Measurements from ENCODE around the gene YLPM1.

YLPM1 gene

DNA sequence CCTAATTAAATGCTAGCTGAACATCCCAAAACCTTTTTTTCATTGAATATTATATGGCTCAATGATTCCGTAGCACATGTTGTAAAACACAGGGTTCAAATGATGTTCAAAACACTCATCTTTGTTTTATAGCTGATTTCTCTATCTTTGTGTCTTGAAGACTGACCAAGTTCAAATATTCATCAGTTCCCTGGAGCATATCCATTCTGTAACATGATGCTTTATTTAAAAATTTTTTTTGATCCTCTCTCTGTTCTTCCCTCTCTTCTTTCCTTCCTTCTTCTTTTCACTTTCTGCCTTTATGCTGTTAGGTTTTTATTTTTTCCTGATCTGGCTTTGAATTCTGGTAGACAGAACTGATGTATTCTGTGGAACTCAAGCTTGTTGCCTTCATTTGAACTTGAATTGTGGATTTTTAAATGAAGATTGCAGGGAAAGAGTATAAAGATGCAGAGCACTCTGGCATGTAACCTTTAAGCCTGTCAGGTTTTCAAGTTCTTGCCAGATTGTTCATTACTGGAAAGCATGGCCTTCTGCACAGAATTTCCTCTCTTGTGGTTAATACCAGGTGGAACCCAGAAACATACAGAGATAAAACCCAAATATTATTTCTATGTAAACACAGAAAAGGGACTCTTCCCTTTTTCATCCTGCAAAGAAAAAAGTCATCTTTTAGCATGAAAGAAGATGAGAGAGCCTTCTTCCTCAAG lies 73.3 kb downstream of the YLPM1 start:
- no peak for DNase-seq (ENCODE audit: low read depth in 1 of 2, low spot score in 1 of 2)

DNA sequence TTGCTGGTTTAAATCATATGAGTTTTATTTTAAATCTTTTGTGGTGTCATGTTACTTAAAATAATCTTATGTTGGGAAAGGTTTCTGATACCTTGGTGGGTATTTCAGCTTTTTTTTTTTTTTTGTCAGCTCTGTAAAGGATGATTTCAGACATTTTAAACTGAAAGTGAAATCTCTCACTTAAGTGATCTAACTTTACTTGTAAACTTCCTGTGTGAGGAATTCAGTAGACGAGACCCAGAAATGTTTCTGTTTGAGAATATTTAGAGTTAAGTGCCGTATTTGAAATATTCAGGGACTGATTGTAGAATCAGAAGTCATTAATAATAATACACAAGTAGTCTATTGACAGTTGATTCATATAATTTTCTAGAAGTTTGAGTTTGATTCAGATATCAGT lies 75.0 kb downstream of the YLPM1 start:
- no peak for DNase-seq (ENCODE audit: low read depth in 1 of 2, low spot score in 1 of 2)

DNA sequence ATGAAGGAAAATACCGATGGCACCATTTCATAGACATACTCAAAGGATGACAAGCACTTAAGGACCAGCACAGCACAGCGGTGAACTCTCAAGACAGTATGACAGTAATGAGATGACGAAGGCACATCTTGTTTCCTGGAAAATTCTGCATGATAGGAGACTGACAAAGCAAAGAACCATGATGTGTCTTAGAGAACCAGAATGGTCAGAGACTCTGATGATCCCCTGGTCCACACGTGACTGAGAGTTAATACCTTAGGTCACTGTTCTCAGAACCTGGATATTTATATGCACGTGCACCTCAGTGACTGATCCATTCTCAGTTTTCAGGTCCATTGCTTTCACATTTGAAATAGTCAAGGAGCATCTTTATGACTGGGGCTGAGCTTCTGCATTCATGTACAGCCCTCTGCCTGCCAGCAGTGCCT lies 77.5 kb downstream of the YLPM1 start:
- no peak for DNase-seq (ENCODE audit: low read depth in 1 of 2, low spot score in 1 of 2)

DNA sequence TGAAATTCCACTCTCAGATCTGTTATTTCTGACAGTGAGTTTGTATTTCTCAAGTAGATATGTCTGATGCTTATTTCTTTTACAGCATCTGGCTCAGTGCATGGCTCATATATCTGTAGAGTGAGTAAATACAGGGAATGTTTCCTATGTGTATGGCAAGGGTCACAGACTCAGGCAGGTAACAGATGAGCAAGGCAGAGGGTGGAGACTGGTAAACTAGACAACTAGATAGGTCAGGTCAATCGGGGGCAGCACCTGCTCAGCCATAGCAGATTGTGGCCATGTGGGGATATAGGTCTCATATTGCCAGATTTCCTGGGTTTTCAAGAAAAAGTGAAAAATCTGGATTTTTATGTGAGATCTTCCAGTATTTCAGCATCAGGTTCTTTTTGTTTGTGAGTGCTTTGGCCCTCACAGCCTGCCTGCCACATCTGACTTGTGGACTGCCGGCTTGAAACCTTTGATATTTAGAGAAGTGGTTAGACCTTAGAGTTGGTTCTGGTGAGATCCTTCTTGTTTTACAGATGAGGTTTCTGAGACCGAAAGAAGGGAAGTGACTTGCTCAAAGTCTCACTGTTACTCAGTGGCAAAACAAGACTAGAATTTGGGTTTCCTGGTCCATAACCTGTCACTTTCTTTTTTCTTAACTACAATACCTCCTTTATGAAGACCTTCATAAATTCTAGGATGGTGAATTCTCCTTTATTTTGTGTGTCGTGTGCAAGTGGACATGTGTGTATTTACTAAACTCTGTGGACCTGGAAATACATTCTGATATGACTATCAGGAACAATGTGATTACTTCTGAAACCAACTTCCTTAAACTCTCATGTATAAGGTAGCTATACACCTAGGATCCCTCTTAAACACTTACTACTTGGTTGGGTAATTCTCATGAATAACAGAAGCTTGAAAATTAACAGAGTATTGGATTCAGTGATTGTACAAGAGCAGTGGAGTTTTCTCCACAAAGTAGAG lies 78.4 kb downstream of the YLPM1 start:
- no peak for DNase-seq (ENCODE audit: low read depth in 1 of 2, low spot score in 1 of 2)

DNA sequence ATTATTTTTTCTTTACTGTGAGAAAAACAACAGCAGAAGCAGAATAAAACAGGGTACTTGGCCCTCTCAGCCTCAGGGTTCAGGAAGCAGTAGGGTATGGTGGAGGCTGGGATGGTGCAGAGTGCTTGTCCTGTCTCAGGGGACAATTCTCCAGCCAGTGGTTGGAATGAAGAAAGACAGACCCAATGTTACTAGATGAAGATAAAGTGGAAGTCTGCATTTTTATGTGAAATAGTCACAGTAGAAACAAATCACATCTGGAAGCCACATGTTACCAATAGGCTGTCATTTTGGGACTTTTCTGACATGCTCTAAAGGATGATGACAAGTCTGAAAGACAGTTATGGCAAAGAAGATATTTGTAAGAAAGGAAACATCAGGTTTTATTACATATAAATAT lies 80.5 kb downstream of the YLPM1 start:
- no peak for DNase-seq (ENCODE audit: low read depth in 1 of 2, low spot score in 1 of 2)

DNA sequence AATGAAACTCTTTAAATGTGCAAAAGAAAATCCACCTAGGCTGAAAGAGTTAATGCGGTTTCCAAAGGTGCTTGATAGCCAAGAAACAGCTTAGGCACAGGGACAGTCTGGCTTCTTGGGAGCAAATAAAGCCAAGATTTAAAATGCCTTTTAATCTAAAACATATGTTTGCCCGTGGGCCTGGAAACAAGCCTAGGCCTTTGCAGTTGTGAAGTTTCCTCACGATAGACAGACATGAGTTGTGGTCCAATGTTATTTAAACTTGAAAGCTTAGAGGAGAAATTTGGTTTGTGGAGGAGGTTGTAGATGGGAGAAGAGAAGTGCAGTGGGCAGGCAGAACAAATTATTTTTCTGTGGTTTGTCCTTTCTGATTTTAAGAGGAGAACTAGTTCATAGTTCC lies 83.1 kb downstream of the YLPM1 start:
- DNase-seq (ENCODE audit: low read depth in 1 of 2, low spot score in 1 of 2), result no peak

DNA sequence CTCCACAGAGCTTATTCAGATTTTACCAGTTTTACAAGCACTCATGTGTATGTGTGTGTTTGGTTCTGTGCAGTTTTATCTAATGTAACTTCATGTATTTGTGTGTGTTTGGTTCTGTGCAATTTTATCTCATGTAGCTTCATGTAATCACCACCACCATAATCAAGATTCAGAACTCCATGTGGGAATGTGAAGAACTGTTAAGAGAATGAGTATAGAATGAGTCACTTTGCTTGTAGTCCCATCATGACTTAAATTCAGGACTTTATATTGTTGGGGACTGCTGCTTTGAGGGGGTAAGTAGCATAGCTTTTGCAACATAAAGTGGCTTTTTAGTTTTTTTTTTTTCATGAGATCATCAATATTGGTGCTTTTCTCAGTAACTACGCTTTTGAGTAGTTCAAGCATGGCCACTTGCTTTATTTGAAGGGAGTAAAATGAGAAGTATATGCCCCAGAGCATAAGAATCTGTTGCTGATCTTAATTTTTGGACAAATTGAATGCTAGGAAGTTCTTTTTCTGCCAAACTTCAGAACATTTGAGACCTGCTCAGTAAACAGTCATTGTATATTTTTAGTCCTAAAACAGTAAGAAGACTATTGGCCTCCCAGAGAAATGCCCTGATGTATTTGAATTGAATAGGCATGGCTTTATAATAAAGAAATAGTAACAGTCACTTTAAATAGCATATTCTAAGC lies 84.0 kb downstream of the YLPM1 start:
- DNase-seq (ENCODE audit: low read depth in 1 of 2, low spot score in 1 of 2), result no peak

DNA sequence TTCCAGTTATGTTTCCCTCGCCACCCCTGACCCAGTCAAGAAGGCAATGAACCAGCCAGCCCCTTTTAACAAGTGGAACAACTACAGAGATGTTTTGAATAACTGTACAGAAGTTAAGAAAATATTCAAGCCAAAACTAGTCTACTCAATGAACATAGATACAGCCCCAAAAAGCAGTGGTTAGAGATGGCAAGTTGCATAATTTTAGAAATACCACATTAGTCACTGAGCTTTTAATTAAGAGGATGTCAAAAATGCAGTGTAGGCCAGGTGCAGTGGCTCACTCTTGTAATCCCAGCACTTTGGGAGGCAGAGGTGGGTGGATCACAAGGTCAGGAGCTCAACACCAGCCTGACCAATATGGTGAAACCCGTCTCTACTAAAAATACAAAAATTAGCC lies 85.7 kb downstream of the YLPM1 start:
- DNase-seq (ENCODE audit: low read depth in 1 of 2, low spot score in 1 of 2), result no peak

DNA sequence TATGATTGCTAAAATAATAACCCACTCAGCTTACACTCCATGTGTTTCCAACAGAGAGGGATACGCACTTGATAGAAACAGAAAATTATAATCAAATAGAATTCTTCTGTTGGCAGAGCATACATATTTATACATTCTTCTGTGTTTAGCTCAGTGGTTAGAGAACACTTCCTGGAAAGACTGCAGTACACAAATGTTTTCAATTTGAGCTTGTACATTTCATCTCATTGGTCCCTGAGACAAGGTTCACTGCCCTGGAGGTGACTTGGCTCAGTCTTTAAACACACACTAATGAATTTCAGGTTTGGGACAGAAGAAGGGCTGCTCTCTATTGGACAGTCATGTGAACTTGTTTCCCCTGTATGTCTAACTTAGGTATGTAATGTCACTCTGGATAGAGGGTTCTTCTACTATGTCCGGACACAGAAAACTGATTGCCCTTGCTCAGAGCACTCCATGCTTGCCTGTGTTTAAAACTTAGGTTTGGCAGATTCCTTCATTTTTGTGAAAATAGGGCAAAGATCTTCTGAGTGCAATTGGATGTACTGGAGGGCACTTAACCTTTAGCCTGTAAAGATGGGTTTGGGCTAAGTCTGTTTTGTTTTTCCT lies 89.9 kb downstream of the YLPM1 start:
- no peak for DNase-seq (ENCODE audit: low read depth in 1 of 2, low spot score in 1 of 2)

DNA sequence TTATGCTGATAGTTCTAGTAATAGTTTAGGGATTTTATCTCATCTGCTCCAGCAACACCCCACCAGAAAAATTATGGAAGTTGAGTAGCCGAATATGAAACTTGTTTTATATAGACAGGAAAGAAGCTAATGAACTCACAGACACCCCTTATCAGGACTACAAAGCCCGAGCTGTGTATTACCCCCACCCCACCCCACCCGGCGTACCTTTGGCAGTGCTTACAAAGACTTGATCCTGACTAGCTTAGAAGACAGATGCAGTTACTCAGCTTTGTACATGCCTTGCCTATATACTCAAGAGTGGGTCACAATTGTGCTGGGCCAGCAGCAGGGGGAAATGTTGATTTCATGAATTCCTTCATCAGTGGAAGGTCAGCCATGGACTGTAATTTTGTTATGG lies 90.5 kb downstream of the YLPM1 start:
- no peak for DNase-seq (ENCODE audit: low read depth in 1 of 2, low spot score in 1 of 2)

DNA sequence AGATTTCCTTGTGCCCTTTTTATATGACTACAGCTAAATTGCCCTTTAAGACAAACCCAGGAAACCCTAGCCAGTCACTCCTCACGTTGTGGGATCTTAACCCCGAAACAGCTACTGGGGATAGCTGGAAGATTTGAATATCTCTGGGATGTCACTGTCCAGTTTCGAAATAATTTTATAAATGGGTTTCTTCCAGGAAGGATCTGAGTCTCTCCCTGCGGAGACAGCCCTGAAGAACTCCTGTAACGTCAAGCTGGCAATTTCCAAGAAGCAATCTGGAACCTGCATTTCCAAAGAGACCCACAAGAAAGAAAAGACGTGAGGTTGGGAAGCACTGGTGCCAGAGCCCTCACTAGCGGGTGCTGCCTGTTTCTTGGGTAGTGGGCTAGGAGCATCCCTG lies 91.9 kb downstream of the YLPM1 start:
- DNase-seq (ENCODE audit: low read depth in 1 of 2, low spot score in 1 of 2), result no peak

DNA sequence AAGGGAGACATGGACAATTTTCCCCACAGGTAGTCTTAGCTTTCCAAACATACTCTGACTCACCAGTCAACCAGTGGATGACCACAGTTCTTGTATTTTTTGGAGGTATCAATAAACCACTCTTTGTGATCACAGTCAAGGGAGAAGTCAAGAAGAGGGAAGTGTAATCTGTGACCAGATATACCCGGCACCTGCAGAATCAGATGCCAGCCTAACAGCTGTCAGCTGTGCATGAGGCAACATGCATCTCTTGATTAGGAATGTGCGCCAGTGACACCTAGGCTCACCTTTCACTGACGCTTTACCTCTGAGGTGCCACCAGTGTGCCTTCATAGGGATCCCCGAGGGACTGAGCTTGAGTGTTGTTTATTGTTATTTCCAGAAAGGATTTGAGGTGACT lies 92.8 kb downstream of the YLPM1 start:
- DNase-seq (ENCODE audit: low read depth in 1 of 2, low spot score in 1 of 2), result no peak

DNA sequence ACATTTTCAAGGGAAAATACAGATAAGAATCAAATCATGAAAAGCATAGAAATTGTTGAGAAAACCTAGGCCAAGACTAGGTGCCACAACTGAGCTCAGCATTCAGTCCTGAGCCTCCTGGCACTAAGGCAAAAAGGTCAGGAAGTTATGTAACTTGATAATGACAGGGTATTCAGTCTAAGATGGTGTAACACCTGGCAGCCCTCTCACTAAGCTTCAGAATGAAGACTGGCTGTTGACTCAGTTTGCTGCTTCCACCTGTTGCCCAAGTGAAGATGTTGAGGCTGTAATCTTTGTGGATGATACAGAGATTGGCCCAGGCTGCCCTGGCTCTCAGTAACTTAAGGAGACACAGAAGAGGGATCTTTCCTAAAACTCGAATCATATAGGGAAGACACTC lies 93.2 kb downstream of the YLPM1 start:
- no peak for DNase-seq (ENCODE audit: low read depth in 1 of 2, low spot score in 1 of 2)

DNA sequence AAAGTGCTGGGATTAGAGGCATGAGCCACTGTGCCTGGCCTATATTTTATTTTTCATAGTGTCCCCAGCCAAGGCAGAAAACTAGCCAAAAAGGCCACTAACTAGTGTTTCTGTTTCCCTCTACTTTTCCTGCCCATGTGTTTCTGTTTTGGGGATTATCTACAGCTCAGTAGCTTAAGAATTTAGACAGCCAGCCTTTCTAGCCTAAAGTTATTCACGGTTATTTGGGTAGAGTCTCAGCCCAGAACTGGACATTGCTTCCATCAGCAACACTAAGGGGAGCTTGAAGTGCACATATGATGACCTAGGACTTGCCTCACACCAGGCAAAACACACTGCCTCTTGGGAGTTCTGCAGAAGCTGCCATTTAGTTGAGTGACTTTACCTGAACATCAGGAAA lies 94.9 kb downstream of the YLPM1 start:
- no peak for DNase-seq (ENCODE audit: low read depth in 1 of 2, low spot score in 1 of 2)

DNA sequence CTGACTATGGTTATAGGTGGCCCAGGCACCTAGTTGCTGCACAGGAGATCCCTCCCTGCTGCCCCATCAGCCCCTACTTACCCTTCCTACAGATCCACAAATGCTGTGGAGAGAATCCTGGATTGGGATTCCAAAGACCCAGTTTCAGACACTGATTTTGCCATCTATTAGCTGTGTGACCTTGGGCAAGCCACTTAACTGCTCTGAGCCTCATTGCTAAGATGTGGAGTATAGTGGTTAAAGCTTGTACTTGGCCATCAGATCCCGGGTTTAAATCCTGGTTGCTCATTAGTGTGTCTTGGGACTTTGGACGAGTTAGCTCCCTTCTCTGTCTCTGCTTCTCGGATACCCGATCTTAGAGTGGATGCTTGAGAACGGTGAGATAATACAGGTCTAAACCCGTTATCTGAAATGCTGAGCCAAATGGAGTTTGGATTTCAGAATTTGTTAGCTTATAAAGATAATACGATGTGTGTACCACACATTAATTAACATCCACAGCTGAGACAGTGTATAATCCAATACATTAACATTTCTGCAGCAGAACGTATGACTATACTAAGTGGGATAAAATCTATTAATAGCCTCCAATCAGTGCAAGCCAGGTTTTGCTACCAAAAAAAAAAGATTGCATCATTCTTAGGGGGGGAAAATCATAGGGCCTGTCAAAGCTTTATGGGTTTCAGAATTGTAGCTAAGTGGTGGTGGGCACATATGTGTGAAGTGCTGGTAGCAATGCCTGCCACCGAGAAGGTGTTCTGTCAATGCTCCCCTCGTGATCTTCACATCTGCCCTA lies 96.8 kb downstream of the YLPM1 start:
- DNase-seq (ENCODE audit: low read depth in 1 of 2, low spot score in 1 of 2), result no peak

DNA sequence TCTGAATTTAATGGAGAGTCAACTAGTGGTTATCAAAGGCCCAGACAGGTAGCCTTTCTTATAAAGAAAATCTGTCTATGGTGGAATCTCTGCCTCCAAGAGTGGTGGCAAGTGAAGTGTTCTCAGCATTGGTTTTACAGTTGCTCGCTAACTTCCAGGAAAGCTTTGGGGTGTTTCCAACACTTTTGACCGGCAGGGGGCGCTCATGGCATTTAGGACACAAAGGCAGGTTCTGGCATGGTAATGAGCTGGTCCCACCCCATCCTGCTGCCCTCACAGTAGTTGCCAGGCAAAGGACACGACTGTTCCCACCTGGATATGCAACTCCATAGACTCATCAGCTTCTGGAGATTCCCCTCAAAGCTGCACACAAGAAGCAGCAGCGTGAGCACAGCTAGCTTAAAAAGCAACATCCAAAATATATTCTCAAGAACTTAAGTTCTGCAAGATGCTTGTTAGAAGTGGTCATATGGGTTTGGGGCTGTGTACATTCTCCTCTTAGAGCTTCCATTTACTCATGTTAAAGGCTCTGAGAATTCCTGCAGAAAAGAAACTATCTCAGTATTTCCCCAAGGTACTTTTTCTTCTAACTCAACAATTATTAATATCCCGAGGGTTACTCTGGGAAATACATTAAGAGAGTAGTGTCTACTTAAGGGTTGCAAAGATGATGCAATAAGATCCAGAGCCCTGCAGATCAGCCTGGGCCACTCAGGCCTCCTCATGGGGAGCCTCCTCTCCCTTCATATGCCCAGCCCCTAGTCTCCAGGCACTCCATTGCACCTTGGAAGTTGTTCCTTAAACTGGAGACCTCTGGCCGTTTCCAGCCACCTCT lies 98.0 kb downstream of the YLPM1 start:
- peak; percentile 84 to 95 for DNase-seq (ENCODE audit: low read depth in 1 of 2, low spot score in 1 of 2)

DNA sequence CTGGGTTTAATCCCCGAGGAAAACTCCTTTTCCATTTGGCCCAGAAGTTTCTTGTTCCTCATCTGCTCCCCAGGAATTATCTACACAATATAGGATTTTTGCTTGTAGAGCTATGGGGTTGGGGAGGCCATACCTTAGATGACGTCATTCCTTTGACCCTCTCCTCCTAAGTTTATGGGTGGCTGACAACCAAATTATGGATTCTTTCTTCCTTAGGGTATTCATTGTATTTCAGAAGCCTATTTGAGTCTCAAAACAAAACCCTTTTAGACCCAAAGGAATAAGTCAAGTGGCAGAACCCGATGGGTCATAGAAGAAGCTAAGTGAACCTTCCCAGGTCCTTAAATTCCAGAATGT lies 98.6 kb downstream of the YLPM1 start:
- no peak for DNase-seq (ENCODE audit: low read depth in 1 of 2, low spot score in 1 of 2)

DNA sequence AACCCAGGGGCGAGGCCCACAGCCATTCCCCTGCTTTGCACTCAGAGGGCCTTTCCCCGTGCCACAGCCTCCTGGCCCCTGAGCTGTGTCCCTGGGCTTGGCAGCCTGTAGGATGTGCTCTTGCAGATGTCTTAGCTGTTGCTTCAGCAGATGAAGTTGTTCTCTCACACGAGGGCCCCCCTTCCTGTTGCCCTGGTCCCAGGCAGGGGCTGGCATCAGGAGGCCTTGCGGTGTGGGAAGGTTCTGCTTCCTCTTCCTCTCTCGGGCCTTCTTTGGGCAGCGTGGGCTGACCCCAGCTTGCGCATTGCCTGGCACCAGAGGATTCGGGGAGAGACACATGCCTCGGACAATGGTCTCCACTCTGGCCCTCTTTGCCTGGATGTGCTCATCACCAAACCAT lies 100.2 kb downstream of the YLPM1 start:
- DNase-seq (ENCODE audit: low read depth in 1 of 2, low spot score in 1 of 2), result no peak

DNA sequence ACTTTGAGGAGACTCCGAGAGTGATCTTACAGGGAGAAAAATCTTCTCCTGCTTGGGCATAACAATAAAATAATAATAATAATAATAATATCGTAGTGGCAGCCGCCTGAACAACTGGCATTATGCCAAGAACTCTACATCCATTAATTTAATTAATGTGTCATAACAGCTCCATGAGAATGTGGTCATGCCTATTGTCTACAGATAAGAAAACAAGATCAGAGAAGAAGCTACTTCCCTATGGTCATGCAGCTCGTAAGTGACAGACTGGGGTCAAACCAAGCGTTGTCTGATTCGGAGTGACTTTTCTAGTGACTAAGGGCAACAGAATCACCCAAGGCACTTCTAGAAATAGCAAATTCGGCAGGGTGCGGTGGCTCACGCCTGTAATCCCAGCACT lies 101.1 kb downstream of the YLPM1 start:
- no peak for DNase-seq (ENCODE audit: low read depth in 1 of 2, low spot score in 1 of 2)

DNA sequence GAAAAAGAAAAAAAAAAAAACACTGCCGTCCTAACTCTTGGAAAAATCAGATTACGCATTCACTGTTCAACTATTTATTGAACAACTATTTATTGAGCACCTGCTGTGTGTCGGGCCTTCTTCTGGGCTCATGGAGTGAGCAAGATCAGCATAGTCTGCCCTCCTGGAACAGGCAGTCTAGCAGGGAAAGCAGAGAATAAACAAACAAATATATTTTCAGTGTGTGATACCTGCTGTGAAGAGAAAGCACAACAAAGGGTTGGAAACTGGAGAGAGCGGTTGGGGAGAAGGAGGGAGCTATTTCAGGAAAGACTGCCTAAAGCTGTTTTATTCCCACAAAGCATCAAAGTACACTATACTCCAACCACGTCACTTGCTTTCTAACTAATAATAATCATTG lies 102.0 kb downstream of the YLPM1 start:
- DNase-seq (ENCODE audit: low read depth in 1 of 2, low spot score in 1 of 2), result no peak
